ENCODE data around the gene BMP8A. TPM values are rescaled to one million over a fixed set of nuclear protein-coding genes. Genes with fewer than 3 reads are reported as not detected.
"Not testable (repeated sequence)": the region's sequence is repeated elsewhere in the genome, so short reads cannot be mapped to it uniquely, and the experiment has no call there.

BMP8A gene
- total RNA-seq, 1 donor from 2014 or later = 0.13 TPM

- peak; percentile 12 to 31 for DNase-seq (ENCODE audit: low read depth in 2 of 2)
Measured at GRCh38 chr1:39507230-39507928, 15.9 kb downstream of the BMP8A start.

- no peak for DNase-seq (ENCODE audit: low read depth in 2 of 2)
Measured at GRCh38 chr1:39508266-39508665, 16.8 kb downstream of the BMP8A start.

- DNase-seq (ENCODE audit: low read depth in 2 of 2) = no peak
Measured at GRCh38 chr1:39508857-39509305, 17.4 kb downstream of the BMP8A start.

- peak; percentile 47 to 49 for DNase-seq (ENCODE audit: low read depth in 2 of 2)
Measured at GRCh38 chr1:39509360-39510009, 18.0 kb downstream of the BMP8A start.

GRCh38 chr1:39510570-39511186, 19.2 kb downstream of the BMP8A start:
- not testable (repeated sequence) for DNase-seq (ENCODE audit: low read depth in 2 of 2)

GRCh38 chr1:39511477-39511876, 20.0 kb downstream of the BMP8A start:
- DNase-seq (ENCODE audit: low read depth in 2 of 2) = not testable (repeated sequence)

- DNase-seq (ENCODE audit: low read depth in 2 of 2) = not testable (repeated sequence)
Measured at GRCh38 chr1:39512234-39512847, 20.9 kb downstream of the BMP8A start.

GRCh38 chr1:39514710-39515124, 23.3 kb downstream of the BMP8A start:
- DNase-seq (ENCODE audit: low read depth in 2 of 2) = not testable (repeated sequence)

GRCh38 chr1:39515131-39516086, 24.0 kb downstream of the BMP8A start:
- DNase-seq (ENCODE audit: low read depth in 2 of 2) = peak in 1 of 2 donors; percentile 42

GRCh38 chr1:39516841-39517240, 25.4 kb downstream of the BMP8A start:
- DNase-seq (ENCODE audit: low read depth in 2 of 2) = not testable (repeated sequence)

- DNase-seq (ENCODE audit: low read depth in 2 of 2) = not testable (repeated sequence)
Measured at GRCh38 chr1:39517936-39518335, 26.5 kb downstream of the BMP8A start.

GRCh38 chr1:39519376-39519775, 27.9 kb downstream of the BMP8A start:
- DNase-seq (ENCODE audit: low read depth in 2 of 2) = not testable (repeated sequence)

GRCh38 chr1:39522221-39522620, 30.8 kb downstream of the BMP8A start:
- not testable (repeated sequence) for DNase-seq (ENCODE audit: low read depth in 2 of 2)

- no peak for DNase-seq (ENCODE audit: low read depth in 2 of 2)
Measured at GRCh38 chr1:39522661-39523567, 31.5 kb downstream of the BMP8A start.

GRCh38 chr1:39524171-39524570, 32.7 kb downstream of the BMP8A start:
- no peak for DNase-seq (ENCODE audit: low read depth in 2 of 2)

- DNase-seq (ENCODE audit: low read depth in 2 of 2) = no peak
Measured at GRCh38 chr1:39524591-39525365, 33.3 kb downstream of the BMP8A start.

GRCh38 chr1:39525366-39526165, 34.1 kb downstream of the BMP8A start:
- no peak for DNase-seq (ENCODE audit: low read depth in 2 of 2)

All from dermis microvascular lymphatic vessel endothelial cell (primary cell).